Measurements from ENCODE around the gene TOLLIP. TPM values are rescaled to one million over a fixed set of nuclear protein-coding genes. Genes with fewer than 3 reads are reported as not detected.

TOLLIP gene
- total and polyA plus RNA-seq, 2 of the 4 experiments (the other 2 are of a cell fraction): 19.7 to 42.9 TPM

GRCh38 chr11:1344056-1344635 is 34.7 kb upstream of the TOLLIP start:
- no peak overlapping the region for H2AFZ ChIP-seq (replicated peaks; ENCODE audit: low read length, poor library complexity)
- no peak overlapping the region for H3K56ac ChIP-seq (ENCODE audit: extremely low read depth, insufficient read depth, low read length)
- DNase-seq (no peak), ATAC-seq (ENCODE audit: low read depth) (no peak)
- no peak overlapping the region for H3K27ac ChIP-seq (ENCODE audit: insufficient read depth, low read length)
- WGBS, 2 experiments (ENCODE audit: extremely low coverage in 2 of 2, insufficient read length in 1 of 2): 84% methylated on average over 23 of the region's 26 CpGs; no CpG with 5 or more reads in 1 of the 2 experiments
- ChIA-PET POLR2A (ENCODE audit: unreplicated experiment) (no interaction called here), CTCF (no interaction called here)
- no peak overlapping the region for H4K91ac ChIP-seq (ENCODE audit: insufficient read depth, low read depth, low read length)
- H2BK5ac ChIP-seq (ENCODE audit: low read depth, low read length, poor library complexity, severe bottlenecking): no peak overlapping the region
- no peak overlapping the region for H4K8ac ChIP-seq (ENCODE audit: low read depth in 2 of 2, low read length in 2 of 2)
- dilution Hi-C loops (cut with HindIII; ENCODE audit: low sequenced_read_pairs, unreplicated experiment) (no loop called here), intact Hi-C loops (cut with micrococcal nuclease) (no loop called here), in situ Hi-C loops (cut with MboI; ENCODE audit: low sequenced_read_pairs) (no loop called here)
- H2AK9ac ChIP-seq (replicated peaks; ENCODE audit: low read depth, low read length, poor library complexity): peak overlapping the region; percentile 48
- H3K23ac ChIP-seq (ENCODE audit: low read depth, low read length): no peak overlapping the region
- H3K79me1 ChIP-seq (ENCODE audit: low read depth in 1 of 2, low read length in 2 of 2): no peaks in the 10 kb centered on the region
- no TSS peak for BruUV-seq (replicated peaks)
- no peak overlapping the region for H3K18ac ChIP-seq (ENCODE audit: low read depth, low read length)
- no peak overlapping the region for H3K4me2 ChIP-seq (ENCODE audit: low read depth, low read length)
- H3K9me3 ChIP-seq (ENCODE audit: control insufficient read depth, insufficient read depth, low read length): no peaks in the 10 kb centered on the region
- H2BK120ac ChIP-seq (ENCODE audit: low read depth, low read length): no peak overlapping the region
- H4K20me1 ChIP-seq (ENCODE audit: insufficient read depth, low read length): no peaks in the 10 kb centered on the region
- 0 out of 2 replicates have a peak, but pooled peaks cover 2% of the 10 kb centered on the region for H3K4me1 ChIP-seq (ENCODE audit: control insufficient read depth, insufficient read depth, low read length)
- H2AK5ac ChIP-seq (ENCODE audit: low read depth, low read length): no peak overlapping the region
- no peak overlapping the region for H4K5ac ChIP-seq (ENCODE audit: low read depth, low read length)
- H3K9ac ChIP-seq (ENCODE audit: low read depth, low read length): no peak overlapping the region
- H2BK15ac ChIP-seq (ENCODE audit: low read depth, low read length): no peak overlapping the region
- H3K4me3 ChIP-seq (ENCODE audit: insufficient read depth, low read depth, low read length): no peak overlapping the region
- H3K4ac ChIP-seq (ENCODE audit: low read depth, low read length): no peak overlapping the region
- H3K9me1 ChIP-seq (ENCODE audit: insufficient read depth, low read length): peaks cover 4% of the 10 kb centered on the region; the same call in 1 of the 2 replicates
- H2BK20ac ChIP-seq (ENCODE audit: low read depth, low read length): no peak overlapping the region
- H3K36me3 ChIP-seq (ENCODE audit: control insufficient read depth, insufficient read depth, low read length): no peaks in the 10 kb centered on the region
- no peak for TF ChIP-seq MAFK (IDR thresholded peaks at IDR 0.05; ENCODE audit: low read depth, low read length)
- TF ChIP-seq SMC3 (IDR thresholded peaks at IDR 0.05; ENCODE audit: low read depth, low read length): no peak
- no peak for TF ChIP-seq RCOR1 (IDR thresholded peaks at IDR 0.05; ENCODE audit: insufficient replicate concordance, low read length)
- TF ChIP-seq, protein P1, sequence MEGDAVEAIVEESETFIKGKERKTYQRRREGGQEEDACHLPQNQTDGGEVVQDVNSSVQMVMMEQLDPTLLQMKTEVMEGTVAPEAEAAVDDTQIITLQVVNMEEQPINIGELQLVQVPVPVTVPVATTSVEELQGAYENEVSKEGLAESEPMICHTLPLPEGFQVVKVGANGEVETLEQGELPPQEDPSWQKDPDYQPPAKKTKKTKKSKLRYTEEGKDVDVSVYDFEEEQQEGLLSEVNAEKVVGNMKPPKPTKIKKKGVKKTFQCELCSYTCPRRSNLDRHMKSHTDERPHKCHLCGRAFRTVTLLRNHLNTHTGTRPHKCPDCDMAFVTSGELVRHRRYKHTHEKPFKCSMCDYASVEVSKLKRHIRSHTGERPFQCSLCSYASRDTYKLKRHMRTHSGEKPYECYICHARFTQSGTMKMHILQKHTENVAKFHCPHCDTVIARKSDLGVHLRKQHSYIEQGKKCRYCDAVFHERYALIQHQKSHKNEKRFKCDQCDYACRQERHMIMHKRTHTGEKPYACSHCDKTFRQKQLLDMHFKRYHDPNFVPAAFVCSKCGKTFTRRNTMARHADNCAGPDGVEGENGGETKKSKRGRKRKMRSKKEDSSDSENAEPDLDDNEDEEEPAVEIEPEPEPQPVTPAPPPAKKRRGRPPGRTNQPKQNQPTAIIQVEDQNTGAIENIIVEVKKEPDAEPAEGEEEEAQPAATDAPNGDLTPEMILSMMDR (conservative IDR thresholded peaks at IDR 0.05; ENCODE audit: low read depth, low read length): no peak
- TF ChIP-seq MXI1 (IDR thresholded peaks at IDR 0.05; ENCODE audit: borderline replicate concordance, low read depth, low read length): no peak
- TF ChIP-seq MAZ (IDR thresholded peaks at IDR 0.05; ENCODE audit: borderline replicate concordance, low read depth, low read length): no peak
- no peak for TF ChIP-seq CEBPB (IDR thresholded peaks at IDR 0.05; ENCODE audit: low read depth, low read length)
- TF ChIP-seq RFX5 (IDR thresholded peaks at IDR 0.05; ENCODE audit: low read depth, low read length): no peak
- TF ChIP-seq, protein P2, sequence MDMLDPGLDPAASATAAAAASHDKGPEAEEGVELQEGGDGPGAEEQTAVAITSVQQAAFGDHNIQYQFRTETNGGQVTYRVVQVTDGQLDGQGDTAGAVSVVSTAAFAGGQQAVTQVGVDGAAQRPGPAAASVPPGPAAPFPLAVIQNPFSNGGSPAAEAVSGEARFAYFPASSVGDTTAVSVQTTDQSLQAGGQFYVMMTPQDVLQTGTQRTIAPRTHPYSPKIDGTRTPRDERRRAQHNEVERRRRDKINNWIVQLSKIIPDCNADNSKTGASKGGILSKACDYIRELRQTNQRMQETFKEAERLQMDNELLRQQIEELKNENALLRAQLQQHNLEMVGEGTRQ (IDR thresholded peaks at IDR 0.05; ENCODE audit: low read depth, low read length): no peak
- no peak for TF ChIP-seq BHLHE40 (IDR thresholded peaks at IDR 0.05; ENCODE audit: low read depth, low read length)
- TF ChIP-seq CHD1 (IDR thresholded peaks at IDR 0.05; ENCODE audit: low read depth, low read length): no peak
- TF ChIP-seq FOS (IDR thresholded peaks at IDR 0.05; ENCODE audit: low read depth, low read length): no peak
- no peak for TF ChIP-seq POLR2A (IDR thresholded peaks at IDR 0.05; ENCODE audit: low read depth, low read length)
- no peak for TF ChIP-seq RAD21 (IDR thresholded peaks at IDR 0.05; ENCODE audit: low read length)
- TF ChIP-seq NFE2L2 (IDR thresholded peaks at IDR 0.05; ENCODE audit: low read depth, low read length): no peak
- no peak for TF ChIP-seq ELK1 (IDR thresholded peaks at IDR 0.05; ENCODE audit: borderline replicate concordance, low read depth, low read length)
- peaks cover 22% of the 10 kb centered on the region for H3K27me3 ChIP-seq (ENCODE audit: control insufficient read depth, insufficient read depth, low read length)
- no peak overlapping the region for H3K14ac ChIP-seq (replicated peaks; ENCODE audit: low read depth, low read length)

Data from IMR-90 (cell line).